ENCODE results near the gene TANGO6.

GRCh38 chr16:68935008-68935407, 91.7 kb downstream of the TANGO6 start:
- TF ChIP-seq POLR2A (IDR thresholded peaks at IDR 0.05) (no peak), CTCF (IDR thresholded peaks at IDR 0.05) (no peak)
